Middle frontal gyrus (tissue), 1 donor: ENCODE results near the gene AP3B2.
"Not testable (repeated sequence)": the region's sequence is repeated elsewhere in the genome, so short reads cannot be mapped to it uniquely, and the experiment has no call there.

ENCODE experiments used
- DNase-seq: peaks from one replicate; pipeline ENCODE4 v3.0.0-alpha.2; 2015; ENCODE audit warnings: low spot score; ENCODE audit errors: extremely low spot score

AP3B2 gene, protein sequence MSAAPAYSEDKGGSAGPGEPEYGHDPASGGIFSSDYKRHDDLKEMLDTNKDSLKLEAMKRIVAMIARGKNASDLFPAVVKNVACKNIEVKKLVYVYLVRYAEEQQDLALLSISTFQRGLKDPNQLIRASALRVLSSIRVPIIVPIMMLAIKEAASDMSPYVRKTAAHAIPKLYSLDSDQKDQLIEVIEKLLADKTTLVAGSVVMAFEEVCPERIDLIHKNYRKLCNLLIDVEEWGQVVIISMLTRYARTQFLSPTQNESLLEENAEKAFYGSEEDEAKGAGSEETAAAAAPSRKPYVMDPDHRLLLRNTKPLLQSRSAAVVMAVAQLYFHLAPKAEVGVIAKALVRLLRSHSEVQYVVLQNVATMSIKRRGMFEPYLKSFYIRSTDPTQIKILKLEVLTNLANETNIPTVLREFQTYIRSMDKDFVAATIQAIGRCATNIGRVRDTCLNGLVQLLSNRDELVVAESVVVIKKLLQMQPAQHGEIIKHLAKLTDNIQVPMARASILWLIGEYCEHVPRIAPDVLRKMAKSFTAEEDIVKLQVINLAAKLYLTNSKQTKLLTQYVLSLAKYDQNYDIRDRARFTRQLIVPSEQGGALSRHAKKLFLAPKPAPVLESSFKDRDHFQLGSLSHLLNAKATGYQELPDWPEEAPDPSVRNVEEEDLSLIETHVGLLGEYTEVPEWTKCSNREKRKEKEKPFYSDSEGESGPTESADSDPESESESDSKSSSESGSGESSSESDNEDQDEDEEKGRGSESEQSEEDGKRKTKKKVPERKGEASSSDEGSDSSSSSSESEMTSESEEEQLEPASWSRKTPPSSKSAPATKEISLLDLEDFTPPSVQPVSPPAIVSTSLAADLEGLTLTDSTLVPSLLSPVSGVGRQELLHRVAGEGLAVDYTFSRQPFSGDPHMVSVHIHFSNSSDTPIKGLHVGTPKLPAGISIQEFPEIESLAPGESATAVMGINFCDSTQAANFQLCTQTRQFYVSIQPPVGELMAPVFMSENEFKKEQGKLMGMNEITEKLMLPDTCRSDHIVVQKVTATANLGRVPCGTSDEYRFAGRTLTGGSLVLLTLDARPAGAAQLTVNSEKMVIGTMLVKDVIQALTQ

DNA sequence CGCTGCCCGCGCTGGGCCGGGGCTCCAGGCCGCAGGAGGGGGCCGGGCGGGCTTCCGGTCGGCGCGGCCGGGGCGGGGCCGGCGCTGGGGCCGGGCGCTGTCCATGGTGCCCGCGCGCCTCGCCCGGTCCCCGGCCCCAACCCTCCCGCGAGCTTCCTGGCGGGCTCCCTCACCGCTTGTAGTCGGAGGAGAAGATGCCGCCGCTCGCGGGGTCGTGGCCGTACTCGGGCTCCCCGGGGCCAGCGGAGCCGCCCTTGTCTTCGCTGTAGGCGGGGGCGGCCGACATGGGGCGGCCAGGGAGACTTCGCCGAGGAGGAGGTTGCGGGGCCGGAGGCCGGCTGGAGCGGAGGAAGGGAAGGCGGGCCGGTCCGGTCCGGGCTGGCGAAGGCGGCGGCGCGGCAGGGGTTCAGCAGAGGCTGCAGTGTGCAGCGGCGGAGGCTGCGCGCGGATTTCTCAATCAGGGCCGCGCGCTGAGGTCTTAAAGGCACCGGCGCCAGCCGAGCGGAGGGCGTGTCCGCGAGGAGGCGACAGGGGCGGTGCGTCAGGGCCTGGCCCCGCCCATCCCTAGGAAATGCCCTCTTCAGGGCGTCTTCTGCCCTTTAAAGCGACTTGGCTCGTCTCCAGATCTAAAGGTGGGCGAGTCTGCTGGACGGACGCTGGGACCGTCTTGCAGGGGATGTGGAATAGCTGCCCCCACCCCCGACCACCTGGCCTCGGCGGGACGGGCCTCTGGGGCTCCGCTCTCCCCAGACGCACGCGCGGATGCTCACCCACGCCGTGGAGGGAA, at the start of gene AP3B2:
Gene AP3B2 (minus strand): TSS at position 455 of the 787 bp plus-strand sequence. CDS start 169 bp downstream, at position 286.
- peak; percentile 62 for DNase-seq

DNA sequence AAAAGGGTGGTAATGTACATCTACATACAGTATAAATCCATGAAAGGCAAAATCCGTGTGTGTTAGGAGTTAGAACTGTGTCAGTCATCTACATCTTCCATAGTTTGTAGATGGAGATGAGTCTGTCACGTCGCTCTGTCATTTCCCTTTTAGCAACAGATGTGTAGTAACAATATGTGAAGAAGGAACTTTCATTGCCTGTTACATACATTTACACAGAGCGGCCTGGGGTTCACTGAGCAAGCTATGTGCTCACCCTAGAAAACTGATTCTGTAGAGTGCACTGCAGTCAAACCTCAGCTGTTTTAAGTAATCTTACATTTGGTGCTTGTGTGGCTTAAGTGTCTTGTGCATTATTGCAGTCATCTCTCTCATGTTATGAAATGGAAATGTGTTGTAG, 41.6 kb upstream of the AP3B2 start:
- DNase-seq, result no peak

GRCh38 chr15:82750831-82751180, 41.1 kb upstream of the AP3B2 start:
- DNase-seq, result no peak

DNA sequence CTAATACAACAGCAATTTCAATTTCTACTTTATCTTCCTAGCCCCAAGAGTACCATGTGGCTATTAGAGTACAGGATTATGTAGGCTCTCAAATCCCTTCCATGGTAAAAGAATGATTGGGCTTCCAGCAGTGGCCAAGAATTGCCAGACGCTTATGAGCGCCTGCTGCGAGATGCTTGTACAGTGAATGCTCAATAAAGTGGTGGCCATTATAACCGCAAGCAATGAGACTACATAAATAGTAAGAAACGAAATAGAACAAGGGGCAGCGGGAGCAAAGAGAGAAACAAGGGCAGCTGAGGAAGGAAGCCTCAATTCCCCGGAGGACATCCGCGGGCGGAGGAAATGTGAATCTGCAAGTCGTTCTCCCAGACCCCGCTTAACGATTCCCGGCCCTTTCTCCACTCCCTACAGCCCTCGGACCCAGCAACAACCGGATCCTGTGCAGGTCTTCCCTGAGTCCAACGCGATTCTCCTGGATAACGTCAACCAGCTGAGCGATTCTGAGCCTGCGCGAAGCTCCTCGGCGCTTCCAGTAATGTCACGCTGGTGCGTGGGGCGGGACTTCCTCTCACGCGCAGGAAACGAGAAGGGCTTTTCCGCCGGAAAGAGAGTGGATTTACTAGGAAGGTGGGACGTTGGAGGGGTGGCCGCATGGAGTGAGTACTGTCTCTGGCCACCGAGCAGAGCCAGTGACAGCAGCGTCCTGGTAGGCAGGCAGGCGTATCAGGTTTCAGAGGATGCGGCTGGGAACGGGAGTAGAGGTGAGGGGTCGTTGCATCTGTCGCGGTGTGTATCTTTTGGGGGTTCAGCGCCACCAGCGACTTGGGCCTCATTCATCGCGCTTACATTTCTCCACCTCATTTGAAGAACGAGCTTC, 40.5 kb upstream of the AP3B2 start:
- DNase-seq, result peak; percentile 92

- DNase-seq, result no peak
Measured at GRCh38 chr15:82748315-82748714, 38.6 kb upstream of the AP3B2 start.

DNA sequence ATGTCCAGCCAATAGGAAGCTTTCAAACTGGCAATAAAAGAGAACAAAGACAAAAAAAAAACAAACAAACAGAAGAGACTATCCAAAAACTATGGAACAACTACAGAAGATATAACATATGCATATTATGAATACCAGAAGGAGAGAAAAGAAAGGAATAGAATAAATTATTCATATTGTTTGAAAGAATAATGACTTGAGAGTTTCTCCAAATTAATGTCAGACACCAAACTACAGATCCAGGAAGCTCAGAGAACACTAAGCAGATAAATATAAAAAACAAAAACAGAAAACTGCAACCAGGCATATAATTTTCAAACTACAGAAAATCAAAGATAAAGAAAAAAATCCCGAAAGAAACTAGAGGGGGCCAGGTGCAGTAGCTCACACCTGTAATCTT, 34.1 kb upstream of the AP3B2 start:
- DNase-seq, result no peak

- DNase-seq, result no peak
Measured at GRCh38 chr15:82742134-82742533, 32.5 kb upstream of the AP3B2 start.

- no peak for DNase-seq
Measured at GRCh38 chr15:82739086-82739485, 29.4 kb upstream of the AP3B2 start.

GRCh38 chr15:82737975-82738374, 28.3 kb upstream of the AP3B2 start:
- no peak for DNase-seq

- no peak for DNase-seq
Measured at GRCh38 chr15:82731527-82731926, 21.9 kb upstream of the AP3B2 start.

GRCh38 chr15:82730022-82730530, 20.4 kb upstream of the AP3B2 start:
- DNase-seq, result no peak

GRCh38 chr15:82726816-82727215, 17.1 kb upstream of the AP3B2 start:
- DNase-seq, result no peak

- no peak for DNase-seq
Measured at GRCh38 chr15:82715003-82715402, 5.3 kb upstream of the AP3B2 start.

GRCh38 chr15:82714016-82714415, 4.3 kb upstream of the AP3B2 start:
- DNase-seq, result no peak

DNA sequence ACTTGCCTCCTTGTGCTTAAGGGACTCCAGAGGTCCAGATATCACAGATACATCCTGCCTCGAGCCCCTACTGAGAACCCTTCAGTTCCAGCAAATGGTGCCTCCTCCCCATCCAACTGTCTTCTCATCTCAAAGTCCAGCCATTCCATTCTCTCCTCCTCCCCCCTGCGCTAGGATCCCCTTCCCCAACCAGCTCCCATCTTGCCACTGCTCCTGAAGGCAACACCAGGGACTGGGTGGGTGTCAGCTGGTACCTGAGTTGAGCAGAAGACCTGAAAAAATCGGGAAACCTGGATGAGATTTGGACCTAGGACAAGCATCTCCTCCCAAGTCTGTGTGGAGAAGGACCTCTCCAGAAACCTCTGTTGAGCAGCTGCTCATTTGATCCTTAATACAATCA, 2.4 kb upstream of the AP3B2 start:
- no peak for DNase-seq

DNA sequence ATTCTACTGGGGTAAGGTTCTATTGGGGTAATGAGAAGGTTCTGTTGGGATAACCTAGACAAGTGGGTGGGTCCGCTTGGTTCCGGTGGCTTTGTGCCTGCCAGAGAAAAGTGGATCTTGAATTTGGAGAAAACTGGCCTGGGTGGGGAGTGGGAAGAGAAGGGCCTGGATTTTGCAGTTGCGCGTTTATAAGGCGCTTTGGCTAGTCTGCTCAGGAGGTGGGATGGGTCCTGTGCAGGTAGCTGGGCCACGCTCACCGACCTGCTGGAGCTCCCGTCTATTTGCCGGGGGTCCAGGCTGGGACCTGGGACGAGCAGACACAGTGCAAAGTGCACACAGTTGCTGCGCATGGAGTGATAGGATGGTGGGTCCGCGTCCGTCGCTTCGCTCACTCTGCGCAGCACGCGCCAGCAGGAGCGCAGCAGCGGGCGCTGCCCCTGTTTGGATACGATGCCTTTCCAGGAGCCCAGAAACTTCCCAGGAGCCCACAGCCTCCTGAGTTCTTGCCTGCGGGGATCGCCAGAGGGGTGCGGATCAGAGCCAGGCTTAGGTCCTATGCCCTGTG, 1.3 kb upstream of the AP3B2 start:
- no peak for DNase-seq

GRCh38 chr15:82710208-82710555, 507 bp upstream of the AP3B2 start:
- DNase-seq, result no peak

GRCh38 chr15:82709081-82709420, 624 bp downstream of the AP3B2 start:
- no peak for DNase-seq

GRCh38 chr15:82705856-82706255, 3.8 kb downstream of the AP3B2 start:
- not testable (repeated sequence) for DNase-seq

DNA sequence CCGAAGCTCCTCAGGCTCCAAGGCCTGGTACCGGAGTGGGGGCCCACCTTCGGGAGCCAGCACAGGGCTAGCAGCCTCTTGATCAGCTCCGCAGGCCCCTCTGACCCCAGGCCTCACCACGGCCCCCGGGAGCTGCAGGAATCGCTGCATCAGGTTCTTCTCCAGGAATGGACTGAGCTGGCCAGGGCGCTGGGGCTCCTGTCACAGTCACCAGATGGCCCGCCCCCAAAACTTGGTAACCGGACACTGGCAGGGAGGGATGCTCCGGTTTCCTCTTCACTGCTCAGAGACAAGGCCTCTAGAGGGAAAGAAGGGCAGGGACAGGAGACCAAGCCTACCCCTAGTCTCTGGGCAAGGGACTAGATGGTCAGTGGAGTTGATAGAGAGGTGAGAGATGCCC, 9.9 kb downstream of the AP3B2 start:
- no peak for DNase-seq
